WTC11 (cell line): ENCODE data around the gene ITPR1.

ENCODE experiments used
- SP1 ChIP-seq: sonication (generic); formaldehyde crosslinking; conservative IDR thresholded peaks from 2 replicates; pipeline ENCODE4 v1.8.1; 2022; ENCODE audit warnings: missing genetic modification reagents
- ZNF138 ChIP-seq: sonication (generic); formaldehyde crosslinking; conservative IDR thresholded peaks from 2 replicates; pipeline ENCODE4 v1.8.1; 2022; ENCODE audit warnings: mild to moderate bottlenecking, moderate library complexity, missing genetic modification reagents
- TF ChIP-seq, protein P1 (sequence below): sonication (generic); formaldehyde crosslinking; IDR thresholded peaks from 2 replicates; pipeline ENCODE4 v1.8.1; 2022; ENCODE audit warnings: low read depth, missing genetic modification reagents, borderline replicate concordance
- TF ChIP-seq, protein P2 (sequence below): fragments of 200-600 bp; IDR thresholded peaks from 2 replicates; pipeline ENCODE4 v1.8.0; 2022; ENCODE audit warnings: antibody characterized with exemption
- TF ChIP-seq, protein P3 (sequence below): sonication (generic); formaldehyde crosslinking; IDR thresholded peaks from 2 replicates; pipeline ENCODE4 v1.8.0; 2022; ENCODE audit warnings: mild to moderate bottlenecking, missing genetic modification reagents
- TF ChIP-seq, protein P4 (sequence below): sonication (generic); formaldehyde crosslinking; conservative IDR thresholded peaks from 2 replicates; pipeline ENCODE4 v1.8.1; 2022; ENCODE audit warnings: mild to moderate bottlenecking, missing genetic modification reagents
- TF ChIP-seq, protein P5 (sequence below): sonication (generic); formaldehyde crosslinking; IDR thresholded peaks from 2 replicates; pipeline ENCODE4 v1.8.1; 2023; ENCODE audit warnings: mild to moderate bottlenecking, missing genetic modification reagents, moderate library complexity

DNA sequence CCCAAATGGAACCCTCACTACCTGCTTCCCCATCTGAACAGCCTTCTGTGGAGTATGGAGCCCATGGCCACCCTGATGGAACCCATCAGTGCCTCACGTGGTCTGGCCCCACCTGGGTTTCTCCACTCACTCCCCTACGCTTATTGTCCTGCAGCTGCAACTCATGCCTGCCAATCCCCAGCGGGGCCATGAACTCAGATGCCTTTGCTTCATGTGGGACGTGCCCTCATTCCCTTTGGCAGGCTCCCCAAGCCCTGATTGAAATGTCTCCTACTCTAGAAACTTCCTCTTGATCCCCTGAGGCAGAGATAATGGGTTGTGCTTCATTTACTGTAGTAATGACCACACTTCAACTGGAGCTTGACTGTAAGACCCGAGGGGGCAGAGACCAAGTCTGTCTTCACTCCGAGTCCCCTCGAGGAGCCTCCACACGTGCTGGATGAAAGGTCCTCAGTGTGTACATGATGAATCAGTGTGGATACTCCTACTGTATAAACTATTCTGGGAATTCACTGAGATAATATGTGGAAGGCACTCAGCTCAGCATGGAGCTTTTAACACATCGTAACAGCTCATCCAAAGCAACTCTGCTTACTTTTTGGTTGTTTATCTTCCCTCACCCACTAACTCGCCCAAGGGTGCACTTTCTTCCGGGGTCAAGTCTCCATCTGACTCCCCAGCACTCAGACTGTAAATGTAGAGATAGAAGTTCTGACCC, 253.3 kb downstream of the ITPR1 start:
- TF ChIP-seq, protein P1, sequence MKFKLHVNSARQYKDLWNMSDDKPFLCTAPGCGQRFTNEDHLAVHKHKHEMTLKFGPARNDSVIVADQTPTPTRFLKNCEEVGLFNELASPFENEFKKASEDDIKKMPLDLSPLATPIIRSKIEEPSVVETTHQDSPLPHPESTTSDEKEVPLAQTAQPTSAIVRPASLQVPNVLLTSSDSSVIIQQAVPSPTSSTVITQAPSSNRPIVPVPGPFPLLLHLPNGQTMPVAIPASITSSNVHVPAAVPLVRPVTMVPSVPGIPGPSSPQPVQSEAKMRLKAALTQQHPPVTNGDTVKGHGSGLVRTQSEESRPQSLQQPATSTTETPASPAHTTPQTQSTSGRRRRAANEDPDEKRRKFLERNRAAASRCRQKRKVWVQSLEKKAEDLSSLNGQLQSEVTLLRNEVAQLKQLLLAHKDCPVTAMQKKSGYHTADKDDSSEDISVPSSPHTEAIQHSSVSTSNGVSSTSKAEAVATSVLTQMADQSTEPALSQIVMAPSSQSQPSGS (CRISPR knock-in tag), result no peak
- TF ChIP-seq, protein P2, sequence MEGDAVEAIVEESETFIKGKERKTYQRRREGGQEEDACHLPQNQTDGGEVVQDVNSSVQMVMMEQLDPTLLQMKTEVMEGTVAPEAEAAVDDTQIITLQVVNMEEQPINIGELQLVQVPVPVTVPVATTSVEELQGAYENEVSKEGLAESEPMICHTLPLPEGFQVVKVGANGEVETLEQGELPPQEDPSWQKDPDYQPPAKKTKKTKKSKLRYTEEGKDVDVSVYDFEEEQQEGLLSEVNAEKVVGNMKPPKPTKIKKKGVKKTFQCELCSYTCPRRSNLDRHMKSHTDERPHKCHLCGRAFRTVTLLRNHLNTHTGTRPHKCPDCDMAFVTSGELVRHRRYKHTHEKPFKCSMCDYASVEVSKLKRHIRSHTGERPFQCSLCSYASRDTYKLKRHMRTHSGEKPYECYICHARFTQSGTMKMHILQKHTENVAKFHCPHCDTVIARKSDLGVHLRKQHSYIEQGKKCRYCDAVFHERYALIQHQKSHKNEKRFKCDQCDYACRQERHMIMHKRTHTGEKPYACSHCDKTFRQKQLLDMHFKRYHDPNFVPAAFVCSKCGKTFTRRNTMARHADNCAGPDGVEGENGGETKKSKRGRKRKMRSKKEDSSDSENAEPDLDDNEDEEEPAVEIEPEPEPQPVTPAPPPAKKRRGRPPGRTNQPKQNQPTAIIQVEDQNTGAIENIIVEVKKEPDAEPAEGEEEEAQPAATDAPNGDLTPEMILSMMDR, result no peak
- TF ChIP-seq, protein P3, sequence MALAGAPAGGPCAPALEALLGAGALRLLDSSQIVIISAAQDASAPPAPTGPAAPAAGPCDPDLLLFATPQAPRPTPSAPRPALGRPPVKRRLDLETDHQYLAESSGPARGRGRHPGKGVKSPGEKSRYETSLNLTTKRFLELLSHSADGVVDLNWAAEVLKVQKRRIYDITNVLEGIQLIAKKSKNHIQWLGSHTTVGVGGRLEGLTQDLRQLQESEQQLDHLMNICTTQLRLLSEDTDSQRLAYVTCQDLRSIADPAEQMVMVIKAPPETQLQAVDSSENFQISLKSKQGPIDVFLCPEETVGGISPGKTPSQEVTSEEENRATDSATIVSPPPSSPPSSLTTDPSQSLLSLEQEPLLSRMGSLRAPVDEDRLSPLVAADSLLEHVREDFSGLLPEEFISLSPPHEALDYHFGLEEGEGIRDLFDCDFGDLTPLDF (CRISPR knock-in tag), result no peak
- TF ChIP-seq SP1 (no peak), ZNF138 (CRISPR knock-in tag) (no peak)
- TF ChIP-seq, protein P4, sequence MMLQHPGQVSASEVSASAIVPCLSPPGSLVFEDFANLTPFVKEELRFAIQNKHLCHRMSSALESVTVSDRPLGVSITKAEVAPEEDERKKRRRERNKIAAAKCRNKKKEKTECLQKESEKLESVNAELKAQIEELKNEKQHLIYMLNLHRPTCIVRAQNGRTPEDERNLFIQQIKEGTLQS (CRISPR knock-in tag), result no peak
- TF ChIP-seq, protein P5, sequence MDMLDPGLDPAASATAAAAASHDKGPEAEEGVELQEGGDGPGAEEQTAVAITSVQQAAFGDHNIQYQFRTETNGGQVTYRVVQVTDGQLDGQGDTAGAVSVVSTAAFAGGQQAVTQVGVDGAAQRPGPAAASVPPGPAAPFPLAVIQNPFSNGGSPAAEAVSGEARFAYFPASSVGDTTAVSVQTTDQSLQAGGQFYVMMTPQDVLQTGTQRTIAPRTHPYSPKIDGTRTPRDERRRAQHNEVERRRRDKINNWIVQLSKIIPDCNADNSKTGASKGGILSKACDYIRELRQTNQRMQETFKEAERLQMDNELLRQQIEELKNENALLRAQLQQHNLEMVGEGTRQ (CRISPR knock-in tag), result no peak
